Amygdala (tissue), 56 donors: ENCODE results near the gene ABCG5.

Source experiments
- DNase-seq, 56 donors: peaks; one replicate each; lab custom pipeline; 2025; lab: John Stamatoyannopoulos, UW

The ABCG5 gene

DNA sequence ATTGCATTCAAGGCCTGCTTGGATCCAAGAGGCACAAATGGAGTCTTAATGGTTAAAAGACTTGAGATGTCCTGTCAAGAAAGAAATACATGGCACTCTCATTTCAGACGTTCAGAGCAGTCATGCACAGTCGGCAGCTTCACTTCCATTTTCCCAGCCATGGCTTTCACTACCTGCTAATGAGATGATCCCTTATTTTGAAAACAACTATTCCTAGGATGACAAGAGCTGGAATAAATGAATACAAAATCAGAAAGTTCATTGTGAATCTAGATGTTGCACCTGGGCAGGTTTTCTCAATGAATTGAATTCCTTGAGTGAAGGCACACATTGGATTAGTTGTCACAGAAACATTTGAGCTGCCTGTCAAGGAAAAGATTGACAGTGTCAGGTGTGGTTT, 25.7 kb downstream of the ABCG5 start:
- no peak for DNase-seq

DNA sequence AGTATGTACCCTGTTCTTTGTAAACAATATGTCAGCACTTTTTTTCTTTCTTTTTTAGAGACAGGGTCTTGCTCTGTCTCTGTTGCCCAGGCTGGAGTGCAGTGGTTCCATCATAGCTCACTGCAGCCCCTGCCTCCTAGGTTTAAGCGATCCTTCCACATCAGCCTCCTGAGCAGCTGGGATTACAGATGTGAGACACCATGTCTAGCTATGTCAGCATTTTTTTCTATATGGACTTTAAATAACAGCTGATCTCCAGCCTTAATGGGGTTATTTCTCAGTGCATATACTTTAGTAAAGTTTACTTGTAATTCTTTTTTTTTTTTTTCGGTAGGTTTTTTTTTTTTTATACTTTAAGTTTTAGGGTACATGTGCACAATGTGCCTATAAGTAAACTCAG, 26.6 kb downstream of the ABCG5 start:
- no peak for DNase-seq

DNA sequence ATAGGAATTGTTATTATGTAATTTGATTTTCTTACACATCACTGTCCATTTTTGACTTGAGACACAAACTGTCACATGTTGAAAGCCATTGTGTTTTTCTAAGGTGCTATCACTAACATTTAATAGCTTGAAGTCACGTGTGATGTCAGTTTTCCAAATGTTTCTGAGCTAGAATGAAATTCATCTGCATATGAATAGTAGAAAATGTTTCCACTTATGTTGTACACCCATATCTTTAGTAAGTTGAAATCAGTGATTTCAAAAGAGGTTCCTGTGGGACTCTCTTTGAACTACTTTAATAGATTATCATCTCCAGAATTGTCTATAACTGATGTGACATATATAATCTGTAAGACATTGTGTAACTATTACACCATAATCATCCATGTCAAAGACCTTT, 27.8 kb downstream of the ABCG5 start:
- DNase-seq = no peak

DNA sequence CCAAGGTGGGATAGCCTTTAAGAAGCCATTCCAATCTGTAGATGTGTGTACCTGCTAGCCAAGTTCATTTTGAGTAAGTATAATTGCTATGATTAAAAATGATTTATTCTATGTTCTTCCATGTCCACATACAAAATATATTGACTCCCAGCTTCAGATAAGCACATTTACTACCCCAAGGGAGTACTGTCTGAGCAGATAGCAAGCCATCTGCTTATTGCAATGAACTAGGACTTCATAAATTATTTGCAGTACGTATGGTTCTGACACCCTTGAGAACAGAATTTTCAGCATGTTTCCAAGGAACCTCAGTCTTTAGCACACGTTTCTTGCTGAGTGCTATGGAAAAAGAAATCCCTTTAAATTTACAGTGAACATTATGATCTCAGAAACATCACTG, 28.2 kb downstream of the ABCG5 start:
- no peak for DNase-seq

DNA sequence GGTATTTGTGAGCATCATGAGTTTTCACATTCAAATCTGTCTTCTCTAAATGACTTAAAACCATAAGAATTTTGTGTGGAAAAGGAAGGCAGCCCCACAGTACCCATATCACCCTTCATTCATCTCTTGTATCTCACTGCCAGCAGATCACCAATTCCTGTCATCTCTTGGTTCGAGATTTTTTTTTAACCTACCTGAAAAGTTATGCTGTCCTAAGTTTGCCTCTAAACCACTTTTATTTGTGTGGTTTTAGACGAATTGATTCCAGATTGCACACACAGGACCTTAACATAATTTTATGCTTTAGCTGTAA, 32.0 kb downstream of the ABCG5 start:
- no peak for DNase-seq

DNA sequence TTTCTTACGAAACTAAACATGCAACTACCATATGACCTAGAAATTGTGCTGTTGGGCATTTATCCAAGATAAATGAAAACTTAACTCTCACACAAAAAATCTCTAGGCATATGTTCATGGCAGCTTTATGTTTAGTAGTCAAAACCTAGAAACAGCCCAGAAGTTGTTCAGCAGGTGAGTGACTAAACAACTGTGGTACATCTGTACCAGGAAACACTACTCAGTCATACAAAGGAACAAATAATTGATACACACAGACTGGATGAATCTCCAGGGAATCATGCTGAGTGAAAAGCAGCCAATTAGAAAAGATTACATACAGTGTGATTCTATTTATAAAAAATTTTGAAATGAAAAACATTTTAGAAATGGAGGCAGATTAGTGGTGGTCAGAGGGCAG, 35.5 kb downstream of the ABCG5 start:
- DNase-seq = no peak

DNA sequence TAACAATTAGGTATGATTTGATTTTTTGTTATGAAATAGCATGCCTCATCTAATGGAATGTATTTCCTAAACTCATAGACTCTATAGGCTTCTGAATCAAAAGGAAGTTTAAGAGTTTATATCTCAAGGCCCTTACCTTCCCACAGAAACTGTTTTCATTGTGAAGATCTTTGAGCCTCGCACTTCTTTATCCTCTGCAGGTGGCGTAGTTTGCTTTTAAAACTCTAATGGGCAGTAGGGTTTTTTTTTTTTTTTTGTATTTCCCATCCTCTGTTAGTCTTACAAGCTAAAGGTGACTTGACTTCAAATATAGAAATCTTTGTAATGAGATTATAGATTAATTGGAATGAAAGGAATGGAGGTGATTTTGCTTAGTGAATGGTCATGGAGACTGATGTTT, 36.5 kb downstream of the ABCG5 start:
- DNase-seq = no peak

DNA sequence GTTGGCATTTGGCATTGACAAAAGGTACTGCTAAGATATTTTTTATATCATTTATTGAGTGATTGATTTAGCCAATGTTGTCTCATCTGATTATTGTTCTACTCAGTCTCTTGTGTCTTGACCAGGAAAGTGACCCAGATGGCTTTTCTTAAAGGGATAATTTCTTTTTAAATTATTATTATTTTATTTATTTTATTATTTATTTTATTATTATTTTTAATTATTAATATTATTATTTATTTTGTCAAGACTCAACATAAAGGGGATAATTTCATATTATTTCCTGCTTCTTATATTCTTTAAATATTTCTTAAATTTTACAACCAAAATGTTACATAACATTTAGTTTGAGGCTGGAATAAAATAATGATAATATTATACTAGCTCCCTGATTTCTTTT, 37.7 kb downstream of the ABCG5 start:
- DNase-seq = no peak

DNA sequence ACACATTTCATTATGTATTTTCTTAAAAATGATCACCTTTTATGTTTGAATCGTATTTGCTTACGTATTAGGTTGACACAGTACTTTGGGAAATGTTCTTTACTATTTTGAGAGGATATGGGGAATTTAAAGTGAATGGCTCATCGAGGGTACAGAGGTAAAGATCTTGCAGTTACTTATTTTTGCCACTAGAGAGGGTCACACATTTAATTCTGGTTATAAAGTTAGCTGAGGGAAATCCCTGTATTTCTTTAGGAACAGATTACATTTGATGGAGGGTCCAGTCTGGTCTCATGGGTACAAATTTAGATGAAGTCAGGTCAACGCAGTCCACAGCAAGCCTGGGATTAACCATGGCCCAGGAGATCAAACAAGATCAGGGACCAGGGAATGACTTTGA, 40.3 kb downstream of the ABCG5 start:
- no peak for DNase-seq

DNA sequence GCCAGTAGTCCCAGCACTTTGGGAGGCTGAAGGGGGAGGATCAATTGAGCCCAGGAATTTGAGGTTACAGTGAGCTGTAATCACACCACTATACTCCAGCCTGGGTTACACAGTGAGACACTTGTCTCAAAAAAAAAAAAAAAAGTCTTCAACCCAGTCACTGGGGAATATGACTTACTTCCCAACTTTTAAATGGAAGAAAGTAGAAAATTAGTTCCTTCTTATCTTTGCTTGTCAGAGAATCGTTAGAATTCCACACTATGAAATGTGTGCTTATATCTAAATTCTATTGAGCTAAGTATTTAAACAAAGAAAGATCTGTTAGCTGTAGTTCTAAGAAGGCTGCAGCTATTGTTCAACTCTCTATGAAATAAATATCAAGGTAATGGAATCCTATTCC, 42.4 kb downstream of the ABCG5 start:
- no peak for DNase-seq

DNA sequence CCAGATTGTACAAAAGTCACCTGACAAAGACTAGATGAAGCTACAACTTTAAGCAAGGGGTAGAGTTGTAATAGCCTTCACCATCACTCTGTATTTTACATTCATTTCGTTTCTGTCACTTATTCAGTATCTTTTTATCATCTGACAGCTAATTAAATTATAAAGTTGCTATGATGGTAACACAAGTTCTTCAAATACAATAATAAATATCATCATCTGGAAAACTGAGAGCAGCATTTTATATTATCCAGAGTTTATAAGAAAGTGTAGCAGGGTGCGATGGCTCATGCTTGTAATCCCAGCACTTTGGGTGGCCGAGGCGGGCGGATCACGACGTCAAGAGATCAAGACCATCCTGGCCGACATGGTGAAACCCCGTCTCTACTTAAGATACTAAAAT, 43.7 kb downstream of the ABCG5 start:
- no peak for DNase-seq

DNA sequence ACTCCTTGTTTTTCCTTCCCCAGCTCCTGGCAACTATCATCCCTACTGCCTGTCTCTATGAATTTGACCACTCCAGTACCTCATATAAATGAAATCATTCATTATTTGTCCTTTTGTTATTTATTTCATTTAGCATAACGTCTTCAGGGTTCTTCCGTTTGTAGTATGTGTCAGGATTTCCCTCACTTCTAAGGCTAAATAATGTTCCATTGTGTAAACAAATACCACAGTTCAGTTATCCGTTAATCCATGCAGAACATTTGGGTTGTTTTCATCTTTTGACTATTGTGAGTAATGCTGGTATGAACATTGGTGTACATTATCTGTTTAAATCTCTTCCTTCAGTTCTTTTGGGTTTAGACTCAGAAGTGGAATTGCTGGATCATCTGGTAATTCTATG, 46.0 kb downstream of the ABCG5 start:
- DNase-seq = no peak

DNA sequence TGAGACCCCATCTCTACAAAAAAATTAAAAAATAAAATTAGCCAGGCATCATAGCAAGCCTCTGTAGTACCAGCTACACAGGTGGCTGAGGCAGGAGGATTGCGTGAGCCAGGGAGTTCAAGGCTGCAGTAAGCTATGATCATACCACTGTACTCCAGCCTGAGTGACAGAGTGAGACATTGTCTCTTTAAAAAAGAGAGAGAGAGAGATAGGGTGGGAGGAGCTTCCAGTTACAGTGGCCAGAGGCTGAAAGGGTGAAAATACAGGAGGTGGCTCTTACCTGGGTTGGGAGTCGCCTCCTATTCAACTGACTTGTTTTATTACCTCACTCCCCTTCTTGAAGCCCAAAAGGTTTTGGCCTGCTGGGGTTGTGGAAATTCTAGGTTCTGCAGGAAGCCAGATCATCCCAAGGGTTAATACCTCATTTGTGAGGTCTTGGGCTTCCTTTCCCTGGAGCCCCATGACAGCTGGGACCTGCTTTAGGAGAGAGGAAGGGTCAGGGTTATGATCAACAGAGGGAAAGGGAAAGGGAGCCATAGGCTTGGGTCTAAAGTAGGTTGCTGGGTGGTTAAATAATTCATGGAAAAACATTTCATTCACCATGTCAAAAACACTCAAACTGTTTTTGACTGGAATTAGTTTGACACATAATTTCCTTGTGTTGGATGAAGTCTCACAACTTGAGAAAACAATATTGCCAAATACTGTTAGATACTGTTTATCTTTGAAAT, 47.4 kb downstream of the ABCG5 start:
- no peak for DNase-seq

DNA sequence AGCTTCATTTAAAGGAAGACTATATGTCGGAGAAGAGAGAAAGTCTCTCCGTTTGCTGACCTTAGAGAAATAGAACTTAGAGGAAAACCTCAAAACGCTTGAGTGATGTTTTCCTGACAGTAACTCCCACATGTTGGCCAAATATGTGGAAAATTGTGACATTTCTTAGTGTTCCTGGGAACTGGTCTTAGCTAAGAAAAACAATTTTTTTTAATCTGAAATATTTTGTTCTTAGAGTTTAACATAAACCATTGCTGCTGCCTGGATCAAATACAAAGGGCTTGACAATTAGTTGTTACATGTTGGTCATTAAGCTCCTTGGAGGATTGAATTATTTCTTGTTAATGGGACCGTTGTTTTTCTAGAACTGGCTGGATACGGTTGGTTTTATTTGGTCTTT, 48.5 kb downstream of the ABCG5 start:
- DNase-seq = no peak

DNA sequence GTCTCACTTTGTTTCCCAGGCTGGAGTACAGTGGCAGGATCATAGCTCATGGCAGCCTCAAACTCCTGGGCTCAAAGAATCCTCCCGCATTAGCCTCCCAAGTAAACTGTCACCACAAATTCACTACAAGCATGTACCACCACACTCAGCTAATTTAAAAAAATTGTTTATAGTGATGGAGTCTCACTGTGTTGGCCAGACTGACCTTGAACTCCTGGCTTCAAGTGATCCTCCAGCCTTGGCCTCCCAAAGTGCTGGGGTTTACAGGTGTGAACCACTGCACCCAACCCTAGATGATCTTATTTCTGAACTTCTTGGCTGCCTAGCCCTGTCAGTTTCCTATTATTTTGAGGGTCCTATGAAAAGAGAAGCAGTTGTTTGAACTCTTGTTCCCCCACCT, 50.0 kb downstream of the ABCG5 start:
- DNase-seq = no peak

DNA sequence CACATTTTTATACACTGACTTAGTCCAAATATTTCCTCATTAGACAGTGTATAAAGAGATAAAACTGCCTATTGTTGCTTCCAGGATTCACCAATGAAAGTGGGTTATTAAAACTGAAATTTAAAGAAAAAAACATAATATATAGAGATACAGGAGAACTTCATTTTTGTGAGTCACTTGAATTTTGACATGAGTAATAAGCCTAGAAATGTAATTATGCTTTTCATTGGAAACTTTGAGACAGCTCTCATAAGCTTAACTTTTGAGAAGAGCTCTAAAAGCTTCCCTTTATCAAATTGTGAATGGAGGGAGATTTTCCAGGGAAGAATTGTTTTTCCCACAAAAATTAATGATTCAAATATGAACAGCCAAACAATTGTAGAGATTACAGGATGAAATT, 50.7 kb downstream of the ABCG5 start:
- DNase-seq = no peak

DNA sequence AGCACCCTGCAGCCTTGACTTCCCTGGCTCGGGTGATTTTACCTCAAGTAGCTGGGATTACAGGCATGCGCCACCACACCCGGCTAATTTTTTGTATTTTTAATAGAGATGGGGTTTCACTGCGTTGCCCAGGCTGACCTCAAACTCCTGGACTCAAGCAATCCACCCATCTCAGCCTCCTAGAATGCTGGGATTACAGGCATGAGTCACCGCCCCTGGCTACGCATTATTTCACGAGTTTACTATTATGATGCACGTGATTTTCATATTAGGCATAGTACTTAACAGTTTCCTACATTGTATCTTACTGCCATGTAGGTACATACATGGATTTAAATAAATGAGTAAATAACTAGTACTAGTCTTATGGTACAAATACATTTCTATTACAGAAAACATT, 60.4 kb downstream of the ABCG5 start:
- DNase-seq = no peak

DNA sequence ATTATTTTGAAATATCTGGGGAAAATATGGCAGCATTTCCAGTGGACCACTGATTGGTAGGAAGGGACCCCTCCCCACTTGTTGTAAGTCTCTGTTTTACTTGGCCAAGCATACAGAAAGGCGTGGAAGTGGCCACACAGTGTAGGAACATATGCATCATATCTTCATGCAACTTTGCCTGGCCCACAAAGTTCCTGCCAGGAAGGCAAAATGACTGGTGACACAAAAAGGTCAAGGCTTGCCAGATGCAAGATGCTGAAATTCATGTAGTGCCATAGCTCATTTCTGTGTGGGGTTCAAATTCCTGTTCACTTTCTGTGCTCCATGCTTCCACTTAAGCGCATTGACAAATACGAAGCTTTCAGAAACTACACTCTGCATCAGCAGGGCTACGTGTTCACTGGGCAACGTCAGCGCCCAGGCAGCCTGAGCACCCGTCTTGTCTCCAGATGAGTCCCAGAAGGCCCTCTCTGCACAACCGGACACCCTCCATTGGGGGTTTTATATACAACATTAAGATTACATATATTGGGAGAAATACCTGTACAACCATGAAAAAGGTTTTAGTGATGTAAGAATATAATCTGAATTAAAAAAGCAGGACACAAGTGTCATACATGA, 61.2 kb downstream of the ABCG5 start:
- no peak for DNase-seq

DNA sequence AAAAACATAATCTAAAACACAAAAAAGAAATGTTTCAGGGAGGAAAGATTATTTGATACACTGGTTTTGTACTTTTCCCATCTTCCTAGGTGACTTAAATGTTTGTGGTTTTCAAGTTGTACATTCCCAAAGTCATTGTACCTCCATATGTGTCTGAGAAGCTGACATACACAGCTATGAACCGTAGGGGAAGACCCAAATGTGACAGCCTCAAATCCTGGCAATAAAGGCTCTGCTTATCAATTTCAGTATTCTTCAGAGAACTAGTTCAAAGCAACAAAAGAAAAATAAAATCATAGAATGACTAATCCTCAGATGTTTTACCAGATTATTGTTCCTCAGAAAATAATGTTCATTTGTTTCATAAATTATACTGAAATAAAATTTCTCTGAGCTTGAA, 62.3 kb downstream of the ABCG5 start:
- DNase-seq = no peak

DNA sequence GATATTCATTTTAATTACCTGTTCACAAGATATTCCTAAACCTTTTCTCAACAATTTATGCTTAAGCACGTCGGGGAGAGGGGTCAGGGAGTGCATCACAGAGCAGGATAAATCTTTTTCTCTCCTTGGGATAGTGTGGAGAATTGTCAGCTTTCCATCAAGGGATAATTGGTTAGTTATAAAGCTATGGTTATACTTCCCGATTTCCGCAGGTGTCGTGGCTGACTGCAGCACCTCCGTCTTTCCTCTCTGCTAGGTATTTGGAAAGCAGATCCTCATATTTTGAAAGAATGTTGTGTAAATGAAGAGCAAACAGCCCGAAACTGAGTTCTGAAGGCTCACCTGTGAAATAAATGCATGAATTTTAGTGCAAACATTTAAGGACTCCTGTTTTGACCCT, 64.0 kb downstream of the ABCG5 start:
- DNase-seq = no peak

DNA sequence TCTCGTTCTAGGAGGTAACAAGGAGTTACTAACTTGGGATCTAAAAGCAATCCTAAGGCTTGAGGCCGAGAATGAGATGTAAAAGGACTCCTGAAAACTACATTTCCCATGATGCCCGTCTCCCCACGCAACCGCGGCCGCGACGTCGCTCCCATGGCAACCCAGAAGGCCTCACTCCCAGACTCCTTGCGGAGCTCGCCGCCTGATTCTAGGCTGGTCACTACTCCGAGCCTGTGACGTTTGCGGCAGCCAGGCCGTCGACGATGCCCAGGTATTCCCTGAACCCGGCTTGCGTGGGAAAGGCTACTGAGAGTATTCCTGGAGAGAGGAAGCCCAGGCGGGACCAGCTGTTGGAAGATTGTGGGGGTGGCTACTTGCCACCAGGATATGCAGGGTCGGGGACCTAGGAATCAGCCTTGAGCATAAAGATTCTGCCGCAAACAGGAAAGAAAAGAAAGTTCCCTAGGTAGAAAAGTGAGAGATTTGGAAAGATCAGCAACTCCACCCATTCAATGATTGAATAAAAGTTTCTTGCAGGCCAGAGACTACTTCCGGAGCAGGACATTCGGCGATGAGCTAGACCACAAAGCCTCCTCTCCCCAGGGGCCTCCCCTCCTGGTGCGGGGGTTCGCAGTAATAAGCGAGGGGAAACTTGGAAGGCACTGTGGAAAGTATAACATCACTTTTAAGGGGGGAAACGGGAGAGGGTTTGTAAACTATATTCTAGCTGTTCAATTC, 64.6 kb downstream of the ABCG5 start, which contains the start of gene DYNC2LI1:
Gene DYNC2LI1 (plus strand): TSS at position 164 of the 738 bp plus-strand sequence. CDS start 100 bp downstream, at position 264.
- peak; percentile 37 to 91 (median 75) for DNase-seq

DNA sequence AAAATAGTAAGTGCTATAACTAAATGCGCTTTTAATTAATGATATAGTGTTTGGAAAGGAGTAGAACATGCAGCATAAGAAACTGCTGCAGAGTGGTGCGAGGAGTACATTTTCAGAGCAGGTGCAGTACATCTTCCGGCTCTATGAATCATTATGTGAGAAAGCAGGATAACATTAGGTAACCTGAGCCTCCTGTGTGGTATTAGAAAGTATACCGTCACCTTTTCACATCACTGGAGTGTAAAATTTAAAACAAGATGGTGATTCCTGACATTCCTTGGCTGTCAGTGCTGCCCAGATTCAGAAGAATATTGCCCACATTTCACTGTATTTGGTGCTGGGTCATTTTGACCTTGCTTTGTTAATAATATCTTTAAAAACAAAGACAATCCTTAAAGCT, 72.6 kb downstream of the ABCG5 start:
- DNase-seq = no peak
